Mucosa of stomach (tissue), 1 donor: ENCODE results near the gene CLEC9A.

Experiments used
- H3K27me3 ChIP-seq: one replicate; pipeline ENCODE4 v1.7.0; 2013; ENCODE audit warnings: mild to moderate bottlenecking, low read length; ENCODE audit not compliant: control insufficient read depth, insufficient read depth
- H3K36me3 ChIP-seq: one replicate; pipeline ENCODE4 v1.7.0; 2013; ENCODE audit warnings: low read length; ENCODE audit not compliant: control insufficient read depth, insufficient read depth
- H3K4me1 ChIP-seq: one replicate; pipeline ENCODE4 v1.7.0; 2013; ENCODE audit warnings: mild to moderate bottlenecking, low read length; ENCODE audit not compliant: control insufficient read depth, insufficient read depth
- H3K4me3 ChIP-seq: one replicate; pipeline ENCODE4 v1.7.0; 2013; ENCODE audit warnings: low read length
- H3K9ac ChIP-seq: one replicate; pipeline ENCODE4 v1.7.0; 2013; ENCODE audit warnings: mild to moderate bottlenecking, low read length, moderate library complexity
- H3K9me3 ChIP-seq: one replicate; pipeline ENCODE4 v1.7.0; 2013; ENCODE audit warnings: mild to moderate bottlenecking, low read length, moderate library complexity; ENCODE audit not compliant: control insufficient read depth
- donor health status: Pancreatic carcinoma.

Gene CLEC9A

DNA sequence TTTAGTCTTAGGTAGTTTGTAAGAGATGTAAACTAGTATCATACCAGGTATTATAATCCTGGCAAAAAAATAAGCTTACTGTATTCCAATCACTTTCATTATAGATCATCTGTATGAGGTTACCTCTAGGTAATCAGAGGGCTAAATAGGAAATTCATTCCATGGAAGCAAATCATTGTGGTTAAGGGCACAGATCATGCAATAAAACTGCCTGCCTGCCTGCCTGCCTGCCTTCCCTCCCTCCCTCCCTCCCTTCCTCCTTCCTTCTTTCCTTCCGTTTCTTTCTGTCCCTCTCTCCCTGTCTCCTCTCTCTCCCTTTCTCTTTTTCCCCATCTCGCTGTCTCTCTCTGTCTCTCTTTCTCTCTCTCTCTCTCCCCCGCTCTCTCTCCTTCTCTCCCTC, 3.2 kb upstream of the CLEC9A start:
- Histone ChIP-seq H3K27me3 (no peaks in the 10 kb centered on the region), H3K36me3 (no peaks in the 10 kb centered on the region), H3K9me3 (no peaks in the 10 kb centered on the region), H3K9ac (no peak overlapping the region), H3K4me1 (no peaks in the 10 kb centered on the region), H3K4me3 (no peak overlapping the region)

DNA sequence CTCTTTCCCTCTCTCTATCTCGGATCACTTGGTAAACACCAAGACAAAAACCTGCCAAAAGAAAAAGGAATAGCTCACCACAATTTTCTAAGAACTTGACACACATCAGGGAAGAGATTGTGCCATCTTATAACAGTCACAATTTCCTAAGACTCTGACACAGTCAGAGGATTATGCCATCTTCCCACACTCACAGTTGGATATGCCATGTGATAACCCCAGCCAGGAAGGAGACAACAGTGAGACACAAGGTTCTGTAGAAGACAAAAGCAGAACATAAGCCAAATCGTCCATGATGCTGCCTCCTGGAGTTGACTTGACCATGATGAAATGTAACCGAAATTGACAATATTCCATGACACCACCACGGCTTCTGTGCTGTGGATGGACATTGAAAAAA, 2.8 kb upstream of the CLEC9A start:
- H3K36me3 ChIP-seq, result no peaks in the 10 kb centered on the region
- no peak overlapping the region for H3K4me3 ChIP-seq
- H3K4me1 ChIP-seq, result no peaks in the 10 kb centered on the region
- H3K9me3 ChIP-seq, result no peaks in the 10 kb centered on the region
- H3K9ac ChIP-seq, result no peak overlapping the region
- no peaks in the 10 kb centered on the region for H3K27me3 ChIP-seq

DNA sequence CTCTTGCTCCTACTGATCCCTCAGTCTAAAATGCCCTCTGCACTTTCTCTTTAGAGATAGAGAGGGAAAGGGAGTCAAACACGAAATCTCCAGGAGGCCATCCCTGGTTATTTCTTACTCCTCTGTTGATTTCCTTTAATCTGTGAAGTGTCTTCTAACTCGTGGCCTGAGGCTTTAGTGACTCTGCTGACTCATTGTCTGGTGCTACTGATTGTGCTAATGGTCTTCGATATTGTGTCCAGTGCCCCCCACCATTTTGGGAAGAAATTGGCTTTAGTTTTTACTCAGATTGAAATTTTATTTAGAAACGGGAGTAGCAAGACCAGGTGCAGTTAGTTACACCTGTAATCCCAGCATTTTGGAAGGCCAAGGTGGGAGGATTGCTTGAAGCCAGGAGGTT, 839 bp downstream of the CLEC9A start:
- H3K27me3 ChIP-seq, result no peaks in the 10 kb centered on the region
- no peak overlapping the region for H3K4me3 ChIP-seq
- H3K9ac ChIP-seq, result no peak overlapping the region
- H3K9me3 ChIP-seq, result no peaks in the 10 kb centered on the region
- H3K4me1 ChIP-seq, result no peaks in the 10 kb centered on the region
- no peaks in the 10 kb centered on the region for H3K36me3 ChIP-seq

DNA sequence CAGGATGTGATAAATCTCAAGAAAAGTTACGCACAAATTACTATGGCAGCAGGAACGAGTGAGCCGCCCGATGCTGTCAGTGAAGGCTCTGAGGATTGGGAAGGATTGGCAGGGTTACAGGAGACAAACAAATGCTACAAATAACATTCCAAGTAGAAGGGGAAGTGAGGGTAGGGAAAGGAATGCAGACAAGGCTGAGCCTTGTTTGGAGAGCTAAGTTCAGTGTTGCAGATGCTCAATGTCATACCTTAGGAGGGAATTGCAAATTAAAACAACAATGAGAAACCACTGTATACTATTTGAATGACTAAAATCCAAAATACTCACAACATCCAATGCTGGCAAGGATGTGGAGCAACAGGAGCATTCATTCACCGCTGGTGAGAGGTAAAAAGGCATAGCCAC, 1.3 kb downstream of the CLEC9A start:
- Histone ChIP-seq H3K9me3 (no peaks in the 10 kb centered on the region), H3K9ac (no peak overlapping the region), H3K27me3 (no peaks in the 10 kb centered on the region), H3K36me3 (no peaks in the 10 kb centered on the region), H3K4me1 (no peaks in the 10 kb centered on the region), H3K4me3 (no peak overlapping the region)

DNA sequence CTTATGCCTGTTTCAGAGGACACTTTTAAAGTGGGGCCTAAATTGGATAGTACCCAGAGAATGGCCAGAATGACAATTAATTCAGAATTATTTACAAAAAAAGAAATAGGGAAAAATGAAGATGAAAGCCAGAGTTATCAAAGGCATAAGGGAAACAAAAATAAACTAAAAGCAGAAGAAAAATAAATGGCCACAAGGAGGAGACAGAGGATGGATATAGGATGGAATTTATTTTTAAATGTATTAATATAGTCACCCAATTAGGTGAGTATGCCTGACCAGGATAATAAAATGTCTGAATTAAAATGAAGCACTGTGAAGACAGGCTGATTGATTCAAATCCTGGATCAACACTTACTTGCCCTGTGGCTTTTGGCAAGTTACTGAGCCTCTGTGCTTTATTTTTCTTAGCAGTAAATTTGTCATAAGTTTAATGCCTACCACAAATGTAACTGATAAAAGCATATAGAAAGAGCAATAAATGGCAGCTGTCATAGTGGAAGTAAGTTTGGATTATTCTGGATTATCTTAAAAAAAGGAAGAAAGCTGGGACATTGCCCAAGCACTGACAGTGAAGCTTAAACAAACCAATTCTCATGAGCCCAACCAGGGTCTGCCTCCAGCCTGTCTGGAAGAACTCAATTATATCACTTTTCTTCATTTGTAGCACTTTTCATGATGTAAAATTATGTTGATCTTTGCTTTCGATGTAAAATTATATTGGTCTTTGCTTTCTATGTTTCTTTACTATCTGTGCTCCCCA, 3.5 kb downstream of the CLEC9A start:
- H3K27me3 ChIP-seq, result no peaks in the 10 kb centered on the region
- H3K4me1 ChIP-seq, result no peaks in the 10 kb centered on the region
- H3K9ac ChIP-seq, result no peak overlapping the region
- no peak overlapping the region for H3K4me3 ChIP-seq
- H3K36me3 ChIP-seq, result no peaks in the 10 kb centered on the region
- H3K9me3 ChIP-seq, result no peaks in the 10 kb centered on the region

DNA sequence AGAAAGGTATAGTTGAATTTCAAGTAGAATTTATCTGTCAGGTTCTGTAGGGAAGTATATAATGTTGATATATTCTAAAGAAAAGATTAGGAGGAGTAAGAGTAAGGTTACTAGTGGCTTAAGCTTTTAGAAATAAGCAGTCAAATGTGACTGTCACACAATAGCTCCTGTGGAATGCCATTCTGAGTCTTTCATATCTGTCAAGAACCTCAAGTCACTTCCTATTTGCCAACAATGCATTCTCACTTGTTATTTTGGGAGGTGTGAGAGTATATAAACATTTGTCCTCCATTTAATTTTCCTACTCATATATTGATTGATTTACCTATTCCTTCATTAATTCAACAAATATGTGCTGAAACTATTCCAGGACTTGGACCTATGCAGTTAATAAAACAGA, 11.7 kb downstream of the CLEC9A start:
- Histone ChIP-seq H3K36me3 (no peaks in the 10 kb centered on the region), H3K4me1 (no peaks in the 10 kb centered on the region), H3K9me3 (no peaks in the 10 kb centered on the region), H3K4me3 (no peak overlapping the region), H3K27me3 (no peaks in the 10 kb centered on the region), H3K9ac (no peak overlapping the region)

DNA sequence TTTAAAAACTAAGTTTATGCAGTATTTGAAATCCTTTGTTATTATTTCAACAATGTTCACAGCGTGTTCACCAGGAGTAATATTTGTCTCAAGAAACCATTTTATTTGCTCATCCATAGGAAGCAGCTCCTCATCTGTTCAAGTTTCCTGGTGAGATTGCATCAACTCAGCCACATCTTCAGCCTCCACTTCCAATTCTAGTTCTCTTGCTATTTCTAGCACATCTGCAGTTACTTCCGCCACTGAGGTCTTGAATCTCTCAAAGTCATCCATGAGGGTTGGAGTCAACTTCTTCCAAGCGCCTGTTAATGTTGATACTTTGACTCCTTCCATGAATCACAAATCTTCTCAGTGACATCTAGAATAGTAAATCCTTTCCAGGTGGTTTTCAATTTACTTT, 18.0 kb downstream of the CLEC9A start:
- H3K4me1 ChIP-seq, result no peaks in the 10 kb centered on the region
- no peak overlapping the region for H3K9ac ChIP-seq
- H3K36me3 ChIP-seq, result no peaks in the 10 kb centered on the region
- no peaks in the 10 kb centered on the region for H3K9me3 ChIP-seq
- H3K27me3 ChIP-seq, result no peaks in the 10 kb centered on the region
- H3K4me3 ChIP-seq, result no peak overlapping the region

DNA sequence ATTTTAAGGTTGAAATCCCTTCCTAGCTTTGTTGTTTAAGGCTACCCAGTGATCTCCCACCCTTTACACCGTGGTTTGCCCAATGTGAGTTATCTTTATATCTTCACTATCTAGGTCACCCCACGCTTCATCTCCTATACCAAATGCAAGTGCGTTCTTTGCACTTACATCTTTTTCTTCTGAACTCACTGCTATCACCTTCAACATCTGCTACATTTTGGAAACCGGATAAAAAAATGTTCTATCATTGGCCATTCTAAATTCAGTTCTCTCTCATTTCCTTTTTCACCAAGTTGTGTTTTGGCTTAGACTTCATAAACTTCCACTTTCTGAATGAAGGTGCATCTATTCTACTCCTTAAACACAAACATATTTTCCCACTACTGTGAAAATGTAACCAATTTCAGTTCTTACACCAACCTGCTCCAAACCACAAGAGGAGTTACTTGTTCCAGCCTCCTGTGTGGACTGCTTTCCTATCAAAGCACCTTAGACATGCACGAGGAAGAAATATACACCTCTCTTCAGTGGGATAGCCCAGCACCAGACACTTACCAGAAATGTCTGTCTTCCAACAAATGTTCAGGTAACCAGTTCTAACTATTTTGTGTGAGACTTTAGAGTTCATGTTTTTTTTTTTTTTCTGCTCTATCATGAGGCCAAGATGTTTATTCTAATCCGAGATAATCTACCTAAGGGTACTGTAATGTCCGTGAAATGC, 21.9 kb downstream of the CLEC9A start:
- no peaks in the 10 kb centered on the region for H3K27me3 ChIP-seq
- H3K4me3 ChIP-seq, result no peak overlapping the region
- H3K4me1 ChIP-seq, result no peaks in the 10 kb centered on the region

DNA sequence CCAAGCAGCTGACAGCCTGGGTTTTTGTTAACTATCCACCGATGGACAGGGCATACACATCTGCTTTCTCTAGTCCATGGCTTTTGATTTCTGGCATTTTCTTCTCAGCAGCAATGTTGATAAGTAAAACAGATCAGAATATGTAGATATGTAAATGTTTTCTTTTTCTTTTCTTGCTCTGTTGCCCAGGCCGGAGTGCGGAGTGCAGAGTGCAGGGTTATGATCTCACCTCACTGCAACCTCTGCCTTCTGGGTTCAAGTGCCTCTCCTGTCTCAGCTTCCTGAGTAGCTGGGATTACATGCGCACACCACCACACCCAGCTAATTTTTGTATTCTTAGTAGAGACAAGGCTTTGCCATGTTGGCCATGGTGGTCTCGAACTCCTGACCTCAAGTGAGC, 27.9 kb downstream of the CLEC9A start:
- Histone ChIP-seq H3K36me3 (no peaks in the 10 kb centered on the region), H3K4me1 (no peaks in the 10 kb centered on the region), H3K9me3 (no peaks in the 10 kb centered on the region), H3K4me3 (no peak overlapping the region), H3K9ac (no peak overlapping the region), H3K27me3 (no peaks in the 10 kb centered on the region)

More for the DNA sequence above, 21.9 kb downstream of the CLEC9A start:
- Histone ChIP-seq H3K9me3 (no peaks in the 10 kb centered on the region), H3K9ac (no peak overlapping the region), H3K36me3 (no peaks in the 10 kb centered on the region)

DNA sequence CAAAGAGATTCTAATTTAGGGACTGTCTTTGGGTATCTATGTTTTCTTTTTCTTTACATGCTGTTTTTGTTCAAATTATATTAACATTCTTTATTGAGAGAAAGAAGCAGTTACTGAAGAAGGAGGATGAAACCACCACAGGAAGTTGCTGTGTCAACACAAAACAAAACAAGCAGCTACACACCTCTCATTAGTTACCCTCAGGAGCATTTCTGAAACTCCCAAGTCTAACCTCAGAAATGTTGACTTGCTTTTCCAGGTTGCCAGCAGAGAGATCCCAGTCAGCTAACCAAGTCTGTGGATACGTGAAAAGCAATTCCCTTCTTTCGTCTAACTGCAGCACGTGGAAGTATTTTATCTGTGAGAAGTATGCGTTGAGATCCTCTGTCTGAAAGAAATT, 34.8 kb downstream of the CLEC9A start:
- Histone ChIP-seq H3K4me3 (no peak overlapping the region), H3K4me1 (no peaks in the 10 kb centered on the region), H3K9me3 (no peaks in the 10 kb centered on the region), H3K36me3 (no peaks in the 10 kb centered on the region), H3K27me3 (no peaks in the 10 kb centered on the region), H3K9ac (no peak overlapping the region)

DNA sequence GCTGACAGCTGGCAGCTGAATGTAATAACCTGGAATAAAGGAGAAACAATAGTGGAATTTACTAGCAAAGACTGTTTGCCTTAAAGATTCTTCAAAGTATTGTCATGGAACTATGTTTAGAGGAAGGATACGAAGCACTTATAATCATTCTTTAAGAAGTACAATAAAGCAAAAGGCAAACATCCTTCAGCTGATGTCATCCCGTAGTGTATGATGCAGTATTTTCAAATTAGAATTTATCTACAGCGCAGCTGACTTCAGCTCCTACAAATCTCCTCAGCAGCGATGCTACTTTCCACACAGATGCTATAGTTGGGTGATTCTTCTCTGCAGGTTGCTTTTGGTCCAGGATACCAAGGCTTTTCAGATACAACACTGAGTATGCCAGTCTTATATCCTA, 36.8 kb downstream of the CLEC9A start:
- no peaks in the 10 kb centered on the region for H3K4me1 ChIP-seq
- H3K36me3 ChIP-seq, result no peaks in the 10 kb centered on the region
- H3K9me3 ChIP-seq, result no peaks in the 10 kb centered on the region
- H3K9ac ChIP-seq, result no peak overlapping the region
- no peak overlapping the region for H3K4me3 ChIP-seq
- H3K27me3 ChIP-seq, result no peaks in the 10 kb centered on the region

DNA sequence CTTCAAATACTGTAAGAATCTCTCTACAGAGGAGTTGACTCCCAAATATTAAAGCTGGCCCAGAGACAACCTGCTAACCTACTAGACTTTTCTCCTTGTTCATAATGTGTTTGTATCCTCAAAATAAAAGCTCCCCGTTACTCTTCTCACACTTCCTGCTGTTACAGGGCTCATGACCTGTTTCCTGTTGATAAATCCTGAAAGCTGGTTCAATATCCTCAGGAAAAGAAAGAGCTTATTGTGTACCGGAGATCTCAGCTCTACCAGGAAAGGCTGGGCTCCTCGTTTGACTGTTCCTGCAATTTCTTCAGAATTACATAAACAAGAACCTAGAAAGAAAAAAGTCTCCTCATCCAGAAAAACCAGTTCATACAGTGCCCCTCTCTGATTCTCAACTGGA, 37.5 kb downstream of the CLEC9A start:
- Histone ChIP-seq H3K9ac (no peak overlapping the region), H3K27me3 (no peaks in the 10 kb centered on the region), H3K36me3 (no peaks in the 10 kb centered on the region), H3K4me3 (no peak overlapping the region), H3K9me3 (no peaks in the 10 kb centered on the region), H3K4me1 (no peaks in the 10 kb centered on the region)
